ENCODE results near the gene STX2.

STX2 gene

GRCh38 chr12:130862161-130862560 is 23.1 kb upstream of the STX2 start:
- H3K9me3 ChIP-seq = no peaks in the 10 kb centered on the region
- TF ChIP-seq CTCF (IDR thresholded peaks at IDR 0.05) = no peak
- no peaks in the 10 kb centered on the region for H3K4me1 ChIP-seq (ENCODE audit: control insufficient read depth in 1 of 2, insufficient read depth in 1 of 2, low read depth in 1 of 2, low read length in 1 of 2)
- H3K4me3 ChIP-seq (ENCODE audit: low read depth in 1 of 2, low read length in 1 of 2) = no peak overlapping the region
- H3K36me3 ChIP-seq = no peaks in the 10 kb centered on the region
- H3K27me3 ChIP-seq = no peaks in the 10 kb centered on the region
- H3K27ac ChIP-seq = no peak overlapping the region

GRCh38 chr12:130860311-130860710 is 21.3 kb upstream of the STX2 start:
- H3K36me3 ChIP-seq = no peaks in the 10 kb centered on the region
- no peak for TF ChIP-seq CTCF (IDR thresholded peaks at IDR 0.05)
- H3K27me3 ChIP-seq = no peaks in the 10 kb centered on the region
- no peak overlapping the region for H3K4me3 ChIP-seq (ENCODE audit: low read depth in 1 of 2, low read length in 1 of 2)
- no peaks in the 10 kb centered on the region for H3K4me1 ChIP-seq (ENCODE audit: control insufficient read depth in 1 of 2, insufficient read depth in 1 of 2, low read depth in 1 of 2, low read length in 1 of 2)
- H3K9me3 ChIP-seq = no peaks in the 10 kb centered on the region
- no peak overlapping the region for H3K27ac ChIP-seq

- no peaks in the 10 kb centered on the region for H3K4me1 ChIP-seq (ENCODE audit: control insufficient read depth in 1 of 2, insufficient read depth in 1 of 2, low read depth in 1 of 2, low read length in 1 of 2)
- no peak overlapping the region for H3K4me3 ChIP-seq (ENCODE audit: low read depth in 1 of 2, low read length in 1 of 2)
- TF ChIP-seq CTCF (IDR thresholded peaks at IDR 0.05) = no peak
- H3K9me3 ChIP-seq = no peaks in the 10 kb centered on the region
- no peak overlapping the region for H3K27ac ChIP-seq
- peaks cover 5% of the 10 kb centered on the region for H3K27me3 ChIP-seq
- H3K36me3 ChIP-seq = no peaks in the 10 kb centered on the region
Measured at GRCh38 chr12:130859161-130859560, 20.1 kb upstream of the STX2 start.

- TF ChIP-seq CTCF (IDR thresholded peaks at IDR 0.05) = no peak
- H3K4me3 ChIP-seq (ENCODE audit: low read depth in 1 of 2, low read length in 1 of 2) = no peak overlapping the region
- no peaks in the 10 kb centered on the region for H3K4me1 ChIP-seq (ENCODE audit: control insufficient read depth in 1 of 2, insufficient read depth in 1 of 2, low read depth in 1 of 2, low read length in 1 of 2)
- H3K9me3 ChIP-seq = no peaks in the 10 kb centered on the region
- H3K27me3 ChIP-seq = peaks cover 16% of the 10 kb centered on the region
- H3K36me3 ChIP-seq = no peaks in the 10 kb centered on the region
- H3K27ac ChIP-seq = no peak overlapping the region
Measured at GRCh38 chr12:130858084-130858483, 19.0 kb upstream of the STX2 start.

- Histone ChIP-seq H3K27me3 (peaks cover 16% of the 10 kb centered on the region), H3K9me3 (no peaks in the 10 kb centered on the region), H3K36me3 (no peaks in the 10 kb centered on the region), H3K4me1 (ENCODE audit: control insufficient read depth in 1 of 2, insufficient read depth in 1 of 2, low read depth in 1 of 2, low read length in 1 of 2) (no peaks in the 10 kb centered on the region), H3K4me3 (ENCODE audit: low read depth in 1 of 2, low read length in 1 of 2) (no peak overlapping the region), H3K27ac (no peak overlapping the region)
- TF ChIP-seq CTCF (IDR thresholded peaks at IDR 0.05) = no peak
Measured at GRCh38 chr12:130856088-130856487, 17.0 kb upstream of the STX2 start.

- H3K36me3 ChIP-seq = no peaks in the 10 kb centered on the region
- peaks cover 16% of the 10 kb centered on the region for H3K27me3 ChIP-seq
- no peak overlapping the region for H3K4me3 ChIP-seq (ENCODE audit: low read depth in 1 of 2, low read length in 1 of 2)
- no peaks in the 10 kb centered on the region for H3K4me1 ChIP-seq (ENCODE audit: control insufficient read depth in 1 of 2, insufficient read depth in 1 of 2, low read depth in 1 of 2, low read length in 1 of 2)
- TF ChIP-seq CTCF (IDR thresholded peaks at IDR 0.05) = no peak
- no peaks in the 10 kb centered on the region for H3K9me3 ChIP-seq
- no peak overlapping the region for H3K27ac ChIP-seq
Measured at GRCh38 chr12:130850418-130851021, 11.5 kb upstream of the STX2 start.

Data from neutrophil (primary cell).